ENCODE measurements around the gene OTUB2. TPM values are rescaled to one million over a fixed set of nuclear protein-coding genes. Genes with fewer than 3 reads are reported as not detected.

The OTUB2 gene
- total RNA-seq, 2 donors from 2014 or later, result 6.3 to 6.7 TPM

DNA sequence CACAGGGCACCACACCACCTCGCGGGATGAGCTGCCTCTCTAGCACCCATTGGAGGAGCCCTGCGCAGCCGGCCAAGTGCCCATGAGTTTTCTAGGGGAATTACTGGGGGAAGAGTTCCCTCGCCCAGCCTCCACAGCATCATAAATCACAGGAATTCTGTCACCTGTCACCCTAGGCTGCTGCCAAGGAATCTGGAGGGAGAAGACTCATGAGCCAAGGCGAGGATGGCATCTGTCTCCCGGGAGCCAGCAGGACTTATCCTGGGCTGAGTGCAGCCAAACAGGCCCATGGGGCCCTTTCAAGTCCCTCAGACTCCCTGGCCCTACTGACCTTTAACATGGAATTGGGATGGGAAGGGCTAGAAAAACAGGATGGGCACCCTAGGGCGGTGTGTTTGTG is 7.8 kb upstream of the OTUB2 start:
- H3K9ac ChIP-seq (ENCODE audit: extremely low read depth, low read length, poor library complexity, severe bottlenecking), result no peak overlapping the region
- H3K27ac Mint-ChIP-seq, result no peak overlapping the region
- no peaks in the 10 kb centered on the region for H3K36me3 Mint-ChIP-seq (ENCODE audit: low read depth)

GRCh38 chr14:94019329-94019728 is 6.8 kb upstream of the OTUB2 start:
- Mint-ChIP-seq H3K27ac (no peak overlapping the region), H3K27me3 (ENCODE audit: insufficient read depth) (peaks cover 11% of the 10 kb centered on the region), H3K36me3 (ENCODE audit: low read depth) (no peaks in the 10 kb centered on the region), H3K4me1 (peaks cover 15% of the 10 kb centered on the region), H3K4me3 (no peak overlapping the region), H3K9me3 (no peaks in the 10 kb centered on the region)
- peaks cover 5% of the 10 kb centered on the region for H3K27me3 ChIP-seq (ENCODE audit: control insufficient read depth, insufficient read depth, low read length, poor library complexity, severe bottlenecking)
- no peaks in the 10 kb centered on the region for H3K36me3 ChIP-seq (ENCODE audit: control insufficient read depth, insufficient read depth, low read length)
- DNase-seq, result no peak
- no peak overlapping the region for H3K27ac ChIP-seq (ENCODE audit: low read depth, low read length)
- no peak overlapping the region for H3K9ac ChIP-seq (ENCODE audit: extremely low read depth, low read length, poor library complexity, severe bottlenecking)
- H3K4me1 ChIP-seq (ENCODE audit: control insufficient read depth, insufficient read depth, low read length), result peaks cover 8% of the 10 kb centered on the region
- no peaks in the 10 kb centered on the region for H3K9me3 ChIP-seq (ENCODE audit: control insufficient read depth, low read length)
- 92 to 93% methylated on average over 4 to 6 of the region's 6 CpGs for WGBS, 2 experiments (ENCODE audit: insufficient coverage in 1 of 2, insufficient read length in 1 of 2)
- no peak overlapping the region for H3K4me3 ChIP-seq (ENCODE audit: low read length)
- no peak for TF ChIP-seq CTCF (conservative IDR thresholded peaks at IDR 0.05)

More for the DNA sequence above, 7.8 kb upstream of the OTUB2 start:
- Histone ChIP-seq H3K36me3 (ENCODE audit: control insufficient read depth, insufficient read depth, low read length) (no peaks in the 10 kb centered on the region), H3K27ac (ENCODE audit: low read depth, low read length) (no peak overlapping the region), H3K9me3 (ENCODE audit: control insufficient read depth, low read length) (no peaks in the 10 kb centered on the region), H3K4me3 (ENCODE audit: low read length) (no peak overlapping the region), H3K27me3 (ENCODE audit: control insufficient read depth, insufficient read depth, low read length, poor library complexity, severe bottlenecking) (peaks cover 5% of the 10 kb centered on the region), H3K4me1 (ENCODE audit: control insufficient read depth, insufficient read depth, low read length) (peaks cover 8% of the 10 kb centered on the region)
- DNase-seq, result no peak
- TF ChIP-seq CTCF (conservative IDR thresholded peaks at IDR 0.05), result no peak
- Mint-ChIP-seq H3K27me3 (ENCODE audit: insufficient read depth) (peaks cover 11% of the 10 kb centered on the region), H3K9me3 (no peaks in the 10 kb centered on the region), H3K4me1 (peaks cover 15% of the 10 kb centered on the region), H3K4me3 (no peak overlapping the region)
- 87 to 94% methylated on average over 6 to 8 of the region's 8 CpGs for WGBS, 2 experiments (ENCODE audit: insufficient coverage in 1 of 2, insufficient read length in 1 of 2)

DNA sequence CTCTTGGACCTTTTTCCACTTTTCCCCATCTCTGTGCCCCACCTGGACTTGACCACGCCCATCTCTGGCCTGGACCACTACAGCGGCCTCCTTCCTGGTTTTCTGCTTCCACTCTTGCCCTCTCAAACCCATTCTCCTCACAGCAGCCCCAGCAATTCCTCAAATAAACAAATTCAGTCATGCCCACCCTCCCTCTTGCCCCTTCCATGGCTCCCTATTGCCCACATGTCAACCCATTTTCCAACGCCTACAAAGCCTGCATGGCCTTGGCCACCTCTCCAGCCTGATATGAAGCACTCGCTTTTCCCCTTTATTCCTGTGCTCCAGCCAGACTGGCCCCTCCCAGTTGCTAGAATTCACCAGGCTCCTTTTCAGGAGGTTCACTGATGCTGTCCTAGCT is 5.9 kb upstream of the OTUB2 start:
- no peak for DNase-seq
- Histone ChIP-seq H3K4me3 (ENCODE audit: low read length) (no peak overlapping the region), H3K27me3 (ENCODE audit: control insufficient read depth, insufficient read depth, low read length, poor library complexity, severe bottlenecking) (peaks cover 5% of the 10 kb centered on the region), H3K9ac (ENCODE audit: extremely low read depth, low read length, poor library complexity, severe bottlenecking) (no peak overlapping the region), H3K4me1 (ENCODE audit: control insufficient read depth, insufficient read depth, low read length) (peaks cover 8% of the 10 kb centered on the region), H3K27ac (ENCODE audit: low read depth, low read length) (no peak overlapping the region), H3K9me3 (ENCODE audit: control insufficient read depth, low read length) (no peaks in the 10 kb centered on the region), H3K36me3 (ENCODE audit: control insufficient read depth, insufficient read depth, low read length) (no peaks in the 10 kb centered on the region)
- no peak for TF ChIP-seq CTCF (conservative IDR thresholded peaks at IDR 0.05)
- WGBS, 2 experiments (ENCODE audit: insufficient coverage in 1 of 2, insufficient read length in 1 of 2), result 95 to 97% methylated on average over 4 of the region's 4 CpGs
- Mint-ChIP-seq H3K36me3 (ENCODE audit: low read depth) (no peaks in the 10 kb centered on the region), H3K4me3 (no peak overlapping the region), H3K9me3 (no peaks in the 10 kb centered on the region), H3K27ac (no peak overlapping the region), H3K27me3 (ENCODE audit: insufficient read depth) (peaks cover 11% of the 10 kb centered on the region), H3K4me1 (peaks cover 15% of the 10 kb centered on the region)

Measured in endodermal cell (in vitro differentiated cells).